Hepatocyte (in vitro differentiated cells): ENCODE results near the gene LY6G5C. TPM values are rescaled to one million over a fixed set of nuclear protein-coding genes. Genes with fewer than 3 reads are reported as not detected.

ENCODE experiments used
- DNase-seq: peaks from one replicate; pipeline ENCODE4 v3.0.0-alpha.2; 2016; ENCODE audit warnings: low spot score
- H2AFZ ChIP-seq: fragments of 200-600 bp; sonication (generic); 2 replicates; pipeline ENCODE4 v1.6.0; 2016; ENCODE audit warnings: antibody characterized with exemption, mild to moderate bottlenecking
- H3K27ac ChIP-seq: fragments of 200-600 bp; sonication (generic); 2 replicates; pipeline ENCODE4 v1.5.1; 2016; ENCODE audit warnings: mild to moderate bottlenecking
- H3K27me3 ChIP-seq: fragments of 200-600 bp; sonication (generic); 2 replicates; pipeline ENCODE4 v1.6.1; 2016
- H3K36me3 ChIP-seq: fragments of 200-600 bp; sonication (generic); replicated peaks from 2 replicates; pipeline ENCODE4 v1.5.1; 2016; ENCODE audit warnings: low read depth; ENCODE audit not compliant: insufficient read depth
- H3K4me1 ChIP-seq: fragments of 200-600 bp; sonication (generic); 2 replicates; pipeline ENCODE4 v1.5.1; 2016; ENCODE audit warnings: mild to moderate bottlenecking, moderate library complexity; ENCODE audit not compliant: insufficient read depth
- H3K4me2 ChIP-seq: fragments of 200-600 bp; sonication (generic); 2 replicates; pipeline ENCODE4 v1.6.0; 2016
- H3K4me3 ChIP-seq: fragments of 200-600 bp; sonication (generic); 2 replicates; pipeline ENCODE4 v1.5.1; 2016; ENCODE audit warnings: mild to moderate bottlenecking
- H3K79me2 ChIP-seq: fragments of 200-600 bp; sonication (generic); 2 replicates; pipeline ENCODE4 v1.6.0; 2017; ENCODE audit warnings: mild to moderate bottlenecking
- H3K9me2 ChIP-seq: fragments of 200-600 bp; sonication (generic); replicated peaks from 2 replicates; pipeline ENCODE4 v1.6.0; 2017; ENCODE audit warnings: mild to moderate bottlenecking; ENCODE audit not compliant: insufficient read depth
- H3K9me3 ChIP-seq: fragments of 200-600 bp; sonication (generic); 2 replicates; pipeline ENCODE4 v1.5.1; 2016; ENCODE audit warnings: low read depth, mild to moderate bottlenecking
- H4K20me1 ChIP-seq: fragments of 200-600 bp; sonication (generic); 2 replicates; pipeline ENCODE4 v1.6.0; 2016; ENCODE audit warnings: mild to moderate bottlenecking; ENCODE audit not compliant: insufficient read depth, poor library complexity, severe bottlenecking
- EZH2 ChIP-seq: fragments of 200-600 bp; sonication (generic); IDR thresholded peaks from 2 replicates; pipeline ENCODE4 v1.6.1; 2016; ENCODE audit warnings: antibody characterized with exemption, mild to moderate bottlenecking, borderline replicate concordance
- EZH2phosphoT487 ChIP-seq: fragments of 200-600 bp; sonication (generic); IDR thresholded peaks from one replicate; pipeline ENCODE4 v1.6.1; 2018; ENCODE audit warnings: antibody characterized with exemption, mild to moderate bottlenecking, low read depth, moderate library complexity; ENCODE audit not compliant: unreplicated experiment, severe bottlenecking
- WGBS: methylation state at CpG from one replicate; pipeline ENCODE4 v1.1.6; 2016; ENCODE audit warnings: low lambda C conversion rate; ENCODE audit errors: missing lambda C conversion rate; 5-methylcytosine and 5-hydroxymethylcytosine counted together
- polyA plus RNA-seq: library from polyadenylated mRNA; unstranded; fragments of >200 nt; fragmentation: Nextera tagmentation; extraction: Ambion mirVana; gene quantifications from 2 replicates; pipeline ENCODE4 v1.2.1, GENCODE V29; 2016
- total RNA-seq: library from RNA; depleted of rRNA; stranded (reverse); fragments of >200 nt; gene quantifications from 2 replicates; pipeline ENCODE4 v1.2.3, GENCODE V29; 2014
- TF ChIP-seq, protein P1 (sequence below): fragments of 200-600 bp; sonication (generic); IDR thresholded peaks from 2 replicates; pipeline ENCODE4 v1.5.1; 2016; ENCODE audit warnings: antibody characterized with exemption, mild to moderate bottlenecking; ENCODE audit not compliant: poor library complexity

Gene LY6G5C
- total and polyA plus RNA-seq, 2 experiments from 2014 or later: 0.63 TPM; not detected in 1

- Histone ChIP-seq H3K4me3 (no peak overlapping the region), H3K27me3 (no peaks in the 10 kb centered on the region), H3K27ac (peak overlapping the region; percentile 57), H3K36me3 (no peaks in the 10 kb centered on the region), H2AFZ (no peak overlapping the region), H3K9me3 (no peaks in the 10 kb centered on the region), H3K79me2 (peaks cover 2% of the 10 kb centered on the region), H3K4me2 (no peak overlapping the region), H3K9me2 (no peaks in the 10 kb centered on the region), H3K4me1 (no peaks in the 10 kb centered on the region), H4K20me1 (peaks cover 3% of the 10 kb centered on the region)
- no peak for DNase-seq
- 88% methylated on average over 27 of the region's 27 CpGs for WGBS
- TF ChIP-seq EZH2phosphoT487 (no peak), EZH2 (no peak)
- TF ChIP-seq, protein P1, sequence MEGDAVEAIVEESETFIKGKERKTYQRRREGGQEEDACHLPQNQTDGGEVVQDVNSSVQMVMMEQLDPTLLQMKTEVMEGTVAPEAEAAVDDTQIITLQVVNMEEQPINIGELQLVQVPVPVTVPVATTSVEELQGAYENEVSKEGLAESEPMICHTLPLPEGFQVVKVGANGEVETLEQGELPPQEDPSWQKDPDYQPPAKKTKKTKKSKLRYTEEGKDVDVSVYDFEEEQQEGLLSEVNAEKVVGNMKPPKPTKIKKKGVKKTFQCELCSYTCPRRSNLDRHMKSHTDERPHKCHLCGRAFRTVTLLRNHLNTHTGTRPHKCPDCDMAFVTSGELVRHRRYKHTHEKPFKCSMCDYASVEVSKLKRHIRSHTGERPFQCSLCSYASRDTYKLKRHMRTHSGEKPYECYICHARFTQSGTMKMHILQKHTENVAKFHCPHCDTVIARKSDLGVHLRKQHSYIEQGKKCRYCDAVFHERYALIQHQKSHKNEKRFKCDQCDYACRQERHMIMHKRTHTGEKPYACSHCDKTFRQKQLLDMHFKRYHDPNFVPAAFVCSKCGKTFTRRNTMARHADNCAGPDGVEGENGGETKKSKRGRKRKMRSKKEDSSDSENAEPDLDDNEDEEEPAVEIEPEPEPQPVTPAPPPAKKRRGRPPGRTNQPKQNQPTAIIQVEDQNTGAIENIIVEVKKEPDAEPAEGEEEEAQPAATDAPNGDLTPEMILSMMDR: no peak
Measured at GRCh38 chr6:31636698-31637596, 43.9 kb downstream of the LY6G5C start.

DNA sequence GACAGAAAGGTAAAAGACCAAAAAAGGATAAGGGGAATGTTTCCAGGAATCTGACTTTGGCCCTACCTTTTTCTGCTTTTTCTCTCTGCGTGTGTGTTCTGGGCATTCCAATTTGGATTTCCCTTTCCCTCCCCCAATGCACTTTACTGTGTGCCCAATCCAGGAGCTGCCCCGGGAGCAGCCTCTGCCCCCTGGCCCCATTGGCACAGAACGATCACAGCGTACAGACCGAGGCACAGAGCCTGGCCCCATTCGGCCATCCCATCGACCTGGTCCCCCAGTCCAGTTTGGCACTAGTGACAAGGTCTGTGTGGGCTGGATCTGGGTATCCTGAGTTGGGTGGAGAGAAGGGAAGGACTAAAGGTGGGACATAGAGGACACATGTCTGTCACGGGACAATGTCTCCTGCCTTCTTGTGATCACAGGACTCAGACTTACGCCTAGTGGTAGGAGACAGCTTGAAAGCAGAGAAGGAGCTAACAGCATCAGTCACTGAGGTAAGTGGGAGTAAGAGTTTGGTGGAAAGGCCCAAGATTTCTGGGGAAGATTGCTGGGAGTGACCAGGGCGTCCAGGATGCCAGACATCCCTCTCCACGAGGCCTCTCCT is 45.8 kb downstream of the LY6G5C start:
- Histone ChIP-seq H3K27ac (no peak overlapping the region), H3K36me3 (no peaks in the 10 kb centered on the region), H3K4me3 (no peak overlapping the region), H2AFZ (no peak overlapping the region), H3K27me3 (no peaks in the 10 kb centered on the region), H3K9me2 (no peaks in the 10 kb centered on the region), H3K4me1 (no peaks in the 10 kb centered on the region), H3K79me2 (peaks cover 2% of the 10 kb centered on the region), H4K20me1 (peaks cover 3% of the 10 kb centered on the region), H3K4me2 (no peak overlapping the region), H3K9me3 (no peaks in the 10 kb centered on the region)
- TF ChIP-seq EZH2phosphoT487 (no peak), EZH2 (no peak)
- TF ChIP-seq, protein P1: no peak
- no peak for DNase-seq
- 89% methylated on average over 11 of the region's 11 CpGs for WGBS

GRCh38 chr6:31634131-31634530 is 46.7 kb downstream of the LY6G5C start:
- Histone ChIP-seq H3K79me2 (peaks cover 2% of the 10 kb centered on the region), H3K36me3 (no peaks in the 10 kb centered on the region), H3K9me2 (no peaks in the 10 kb centered on the region), H3K4me1 (no peaks in the 10 kb centered on the region), H3K4me3 (no peak overlapping the region), H3K4me2 (no peak overlapping the region), H3K27ac (no peak overlapping the region), H2AFZ (no peak overlapping the region), H3K27me3 (no peaks in the 10 kb centered on the region), H4K20me1 (peaks cover 3% of the 10 kb centered on the region), H3K9me3 (no peaks in the 10 kb centered on the region)
- DNase-seq: no peak
- TF ChIP-seq EZH2 (no peak), EZH2phosphoT487 (no peak)
- TF ChIP-seq, protein P1: no peak
- 80% methylated on average over 3 of the region's 3 CpGs for WGBS
